Esophagus squamous epithelium (tissue), 4 donors: Measurements from ENCODE around the gene COA8.

Experiments
- CTCF ChIP-seq, 6 experiments: fragments of 450-650 bp in 4 of 6; fragments of 200-600 bp in 2 of 6; sonication (generic) in 2 of 6; IDR thresholded peaks; one replicate each; pipeline ENCODE4 v1.5.1; 2016 to 2019; ENCODE audit warnings: antibody characterized with exemption in 6 of 6, mild to moderate bottlenecking in 4 of 6, moderate library complexity in 4 of 6
- POLR2A ChIP-seq, 4 donors: fragments of 450-650 bp; IDR thresholded peaks; one replicate each; pipeline ENCODE4 v1.6.1; 2017; ENCODE audit warnings: antibody characterized with exemption in 4 of 4, mild to moderate bottlenecking in 4 of 4, moderate library complexity in 3 of 4

GRCh38 chr14:103547455-103547940, 15.3 kb upstream of the COA8 start:
- TF ChIP-seq CTCF (IDR thresholded peaks at IDR 0.05) (no peak), POLR2A (IDR thresholded peaks at IDR 0.05) (no peak)
